Neuron (in vitro differentiated cells): ENCODE measurements around the gene RCN2.
A peak's percentile ranks its signal among the peaks of the same experiment; 100 is the strongest.
"Not testable (repeated sequence)": the region's sequence is repeated elsewhere in the genome, so short reads cannot be mapped to it uniquely, and the experiment has no call there.

Experiments
- H2AFZ ChIP-seq: one replicate; pipeline ENCODE4 v1.6.1; 2013; ENCODE audit warnings: low read depth, mild to moderate bottlenecking, inconsistent platforms, low read length, moderate library complexity
- H3K27me3 ChIP-seq: one replicate; pipeline ENCODE4 v1.6.1; 2013; ENCODE audit warnings: low read length; ENCODE audit not compliant: insufficient read depth
- H3K36me3 ChIP-seq: one replicate; pipeline ENCODE4 v1.6.1; 2013; ENCODE audit warnings: low read length; ENCODE audit not compliant: insufficient read depth
- H3K4me1 ChIP-seq: one replicate; pipeline ENCODE4 v1.6.1; 2013; ENCODE audit warnings: low read length; ENCODE audit not compliant: insufficient read depth
- H3K4me3 ChIP-seq: 2 replicates; pipeline ENCODE4 v1.5.1; 2013; ENCODE audit warnings: mild to moderate bottlenecking, low read length, moderate library complexity
- H3K9me3 ChIP-seq: one replicate; pipeline ENCODE4 v1.6.1; 2013; ENCODE audit warnings: low read length

Gene RCN2, protein sequence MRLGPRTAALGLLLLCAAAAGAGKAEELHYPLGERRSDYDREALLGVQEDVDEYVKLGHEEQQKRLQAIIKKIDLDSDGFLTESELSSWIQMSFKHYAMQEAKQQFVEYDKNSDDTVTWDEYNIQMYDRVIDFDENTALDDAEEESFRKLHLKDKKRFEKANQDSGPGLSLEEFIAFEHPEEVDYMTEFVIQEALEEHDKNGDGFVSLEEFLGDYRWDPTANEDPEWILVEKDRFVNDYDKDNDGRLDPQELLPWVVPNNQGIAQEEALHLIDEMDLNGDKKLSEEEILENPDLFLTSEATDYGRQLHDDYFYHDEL

DNA sequence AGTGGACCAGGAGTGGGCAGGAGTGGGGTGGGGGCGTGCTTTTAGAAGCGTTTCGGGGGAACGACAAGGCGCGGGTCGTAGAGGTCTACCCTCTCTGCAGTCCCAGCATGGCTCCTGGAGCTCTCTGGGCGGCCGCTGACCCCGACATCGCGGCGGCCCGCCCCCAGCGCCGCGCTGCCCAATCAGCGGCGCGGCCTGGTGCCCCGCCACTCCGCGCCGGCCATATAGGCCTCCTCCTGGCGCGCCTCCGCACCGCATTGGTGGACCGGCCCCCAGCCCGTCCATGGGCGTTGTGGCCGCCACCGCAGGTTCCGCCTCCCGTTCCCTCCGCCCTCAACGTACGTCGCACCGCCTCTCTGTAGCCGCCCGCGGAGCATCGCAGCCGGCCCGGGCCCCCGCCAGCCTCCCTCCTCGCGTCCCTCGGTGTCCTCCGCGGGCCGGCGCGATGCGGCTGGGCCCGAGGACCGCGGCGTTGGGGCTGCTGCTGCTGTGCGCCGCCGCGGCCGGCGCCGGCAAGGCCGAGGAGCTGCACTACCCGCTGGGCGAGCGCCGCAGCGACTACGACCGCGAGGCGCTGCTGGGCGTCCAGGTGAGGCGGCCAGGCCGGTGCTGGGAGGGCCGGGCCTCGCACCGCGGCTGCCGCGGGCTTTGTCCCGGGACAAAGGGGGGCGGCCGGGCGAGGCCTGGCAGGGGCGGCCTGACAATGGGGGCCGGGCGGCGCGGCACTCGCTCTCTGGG lies at the start of gene RCN2:
RCN2 (plus strand) TSS at position 353 of the 738 bp plus-strand sequence; CDS start at position 446, 93 bp downstream.
- peak within 1 kb of the TSS; percentile 71 for H2AFZ ChIP-seq
- peaks cover 32% of the 10 kb centered on the region for H3K36me3 ChIP-seq
- no peaks in the 10 kb centered on the region for H3K9me3 ChIP-seq
- no peaks in the 10 kb centered on the region for H3K27me3 ChIP-seq
- peaks cover 22% of the 10 kb centered on the region for H3K4me1 ChIP-seq
- H3K4me3 ChIP-seq, result peak within 1 kb of the TSS; percentile 90

- Histone ChIP-seq H2AFZ (no peak overlapping the region), H3K9me3 (no peaks in the 10 kb centered on the region), H3K4me3 (no peak overlapping the region), H3K36me3 (peaks cover 8% of the 10 kb centered on the region), H3K27me3 (no peaks in the 10 kb centered on the region), H3K4me1 (no peaks in the 10 kb centered on the region)
These were observed 46.3 kb upstream of the RCN2 start for GRCh38 chr15:76885212-76885611.

DNA sequence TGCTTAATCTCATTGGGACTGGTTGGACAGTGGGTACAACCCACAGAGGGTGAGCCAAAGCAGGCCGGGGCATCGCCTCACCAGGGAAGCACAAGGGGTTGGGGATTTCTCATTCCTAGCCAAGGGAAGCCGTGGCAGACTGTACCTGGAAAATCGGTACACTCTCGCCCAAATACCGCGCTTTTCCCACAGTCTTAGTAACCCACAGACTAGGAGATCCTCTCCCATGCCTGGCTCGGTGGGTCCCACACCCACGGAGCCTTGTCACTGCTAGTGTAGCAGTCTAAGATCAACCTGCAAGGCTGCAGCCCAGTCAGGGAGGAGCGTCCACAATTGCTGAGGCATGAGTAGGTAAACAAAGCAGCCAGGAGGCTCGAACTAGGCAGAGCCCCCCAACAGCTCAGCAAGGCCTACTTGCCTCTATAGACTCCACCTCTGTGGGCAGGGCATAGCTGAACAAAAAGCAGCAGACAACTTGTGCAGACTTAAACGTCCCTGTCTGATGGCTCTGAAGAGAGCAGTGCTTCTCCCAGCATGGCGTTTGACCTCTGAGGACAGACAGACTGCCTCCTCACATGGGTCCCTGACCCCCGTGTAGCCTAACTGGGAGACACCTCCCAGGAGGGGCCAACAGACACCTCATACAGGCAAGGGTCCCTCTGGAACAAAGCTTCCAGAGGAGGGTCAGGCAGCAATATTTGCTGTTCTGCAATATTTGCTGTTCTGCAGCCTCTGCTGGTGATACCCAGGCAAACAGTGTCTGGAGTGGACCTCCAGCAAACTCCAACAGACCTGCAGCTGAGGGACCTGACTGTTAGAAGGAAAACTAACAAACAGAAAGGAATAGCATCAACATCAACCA lies 44.0 kb upstream of the RCN2 start:
- H3K27me3 ChIP-seq, H3K9me3 ChIP-seq, H3K4me3 ChIP-seq: not testable (repeated sequence)

GRCh38 chr15:76892836-76893235 lies 38.7 kb upstream of the RCN2 start:
- H3K4me3 ChIP-seq, H3K9me3 ChIP-seq, H3K4me1 ChIP-seq, H3K27me3 ChIP-seq, H3K36me3 ChIP-seq, H2AFZ ChIP-seq: not testable (repeated sequence)

More for the DNA sequence above, 44.0 kb upstream of the RCN2 start:
- H3K36me3 ChIP-seq, H2AFZ ChIP-seq, H3K4me1 ChIP-seq: not testable (repeated sequence)

GRCh38 chr15:76894174-76894573 lies 37.4 kb upstream of the RCN2 start:
- Histone ChIP-seq H3K36me3 (no peaks in the 10 kb centered on the region), H3K9me3 (peaks cover 7% of the 10 kb centered on the region), H3K4me3 (no peak overlapping the region), H2AFZ (no peak overlapping the region), H3K27me3 (no peaks in the 10 kb centered on the region), H3K4me1 (no peaks in the 10 kb centered on the region)

GRCh38 chr15:76898102-76898501 lies 33.4 kb upstream of the RCN2 start:
- Histone ChIP-seq H3K36me3 (no peaks in the 10 kb centered on the region), H2AFZ (no peak overlapping the region), H3K4me3 (no peak overlapping the region), H3K9me3 (peaks cover 10% of the 10 kb centered on the region), H3K27me3 (no peaks in the 10 kb centered on the region), H3K4me1 (no peaks in the 10 kb centered on the region)

DNA sequence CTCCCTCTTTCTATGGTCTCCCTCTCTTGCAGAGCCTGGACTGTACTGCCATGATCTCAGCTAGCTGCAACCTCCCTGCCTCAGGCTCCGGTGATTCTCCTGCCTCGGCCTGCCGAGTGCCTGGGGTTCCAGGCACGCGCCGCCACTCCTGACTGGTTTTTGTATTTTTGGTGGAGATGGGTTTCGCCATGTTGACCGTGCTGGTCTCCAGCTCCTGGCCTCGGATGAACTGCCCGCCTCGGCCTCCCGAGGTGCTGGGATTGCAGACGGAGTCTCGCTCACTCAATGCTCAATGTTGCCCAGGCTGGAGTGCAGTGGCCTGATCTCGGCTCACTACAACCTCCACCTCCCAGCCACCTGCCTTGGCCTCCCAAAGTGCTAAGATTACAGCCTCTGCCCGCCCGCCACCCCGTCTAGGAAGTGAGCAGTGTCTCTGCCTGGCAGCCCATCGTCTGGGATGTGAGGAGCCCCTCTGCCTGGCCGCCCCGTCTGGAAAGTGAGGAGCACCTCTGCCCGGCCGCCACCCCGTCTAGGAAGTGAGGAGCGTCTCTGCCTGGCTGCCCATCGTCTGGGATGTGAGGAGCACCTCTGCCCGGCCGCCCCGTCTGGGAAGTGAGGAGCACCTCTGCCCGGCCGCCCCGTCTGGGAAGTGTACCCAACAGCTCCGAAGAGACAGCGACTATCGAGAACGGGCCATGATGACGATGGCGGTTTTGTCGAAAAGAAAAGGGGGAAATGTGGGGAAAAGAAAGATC lies 32.2 kb upstream of the RCN2 start:
- H3K9me3 ChIP-seq, result peaks cover 10% of the 10 kb centered on the region

GRCh38 chr15:76899931-76900310 lies 31.6 kb upstream of the RCN2 start:
- H3K27me3 ChIP-seq, H3K36me3 ChIP-seq, H2AFZ ChIP-seq, H3K4me1 ChIP-seq, H3K4me3 ChIP-seq: not testable (repeated sequence)
- peaks cover 10% of the 10 kb centered on the region for H3K9me3 ChIP-seq

More for the DNA sequence above, 32.2 kb upstream of the RCN2 start:
- not testable (repeated sequence) for H3K27me3 ChIP-seq, H3K4me3 ChIP-seq, H3K36me3 ChIP-seq, H3K4me1 ChIP-seq, H2AFZ ChIP-seq

GRCh38 chr15:76901965-76902364 lies 29.6 kb upstream of the RCN2 start:
- H2AFZ ChIP-seq, result no peak overlapping the region
- H3K4me3 ChIP-seq, result no peak overlapping the region
- peaks cover 10% of the 10 kb centered on the region for H3K9me3 ChIP-seq
- H3K4me1 ChIP-seq, result peaks cover 13% of the 10 kb centered on the region
- no peaks in the 10 kb centered on the region for H3K36me3 ChIP-seq
- H3K27me3 ChIP-seq, result no peaks in the 10 kb centered on the region

GRCh38 chr15:76903251-76903681 lies 28.3 kb upstream of the RCN2 start:
- H3K4me3 ChIP-seq, result no peak overlapping the region
- no peaks in the 10 kb centered on the region for H3K36me3 ChIP-seq
- peaks cover 13% of the 10 kb centered on the region for H3K4me1 ChIP-seq
- H3K9me3 ChIP-seq, result peaks cover 9% of the 10 kb centered on the region
- no peak overlapping the region for H2AFZ ChIP-seq
- H3K27me3 ChIP-seq, result no peaks in the 10 kb centered on the region

DNA sequence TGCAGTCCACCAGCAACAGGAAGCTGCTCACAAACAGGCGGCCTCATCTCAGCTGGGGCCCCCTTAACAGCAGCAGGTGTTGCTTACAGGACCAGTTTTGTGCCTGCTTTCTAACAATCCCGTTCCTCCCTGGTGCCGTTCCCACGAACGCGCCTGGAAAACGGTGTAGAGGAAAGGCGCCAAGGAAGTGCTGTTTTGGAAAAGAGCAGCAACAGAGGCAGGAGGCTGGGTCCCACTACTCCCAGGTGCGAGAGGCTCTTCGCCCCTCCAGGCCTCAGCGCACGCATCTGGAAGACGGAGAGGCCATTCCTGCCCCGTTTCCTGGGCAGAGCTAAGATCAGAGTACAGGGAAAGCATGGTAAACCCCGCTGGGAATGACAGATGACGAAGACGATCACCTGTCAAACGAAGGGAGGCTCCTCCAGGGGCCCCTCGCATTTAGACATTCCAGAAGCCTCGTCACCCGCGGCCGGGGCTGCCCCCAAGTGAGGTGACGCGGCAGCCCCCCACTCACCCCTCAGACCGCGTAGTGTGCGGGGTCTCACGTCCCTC lies 27.0 kb upstream of the RCN2 start:
- Histone ChIP-seq H3K36me3 (no peaks in the 10 kb centered on the region), H3K27me3 (peaks cover 2% of the 10 kb centered on the region), H3K4me1 (peaks cover 13% of the 10 kb centered on the region), H2AFZ (peak overlapping the region; percentile 93), H3K4me3 (peak overlapping the region; percentile 82), H3K9me3 (peaks cover 3% of the 10 kb centered on the region)
